GM12878 (cell line): Measurements from ENCODE around the gene EPS8. TPM values are rescaled to one million over a fixed set of nuclear protein-coding genes. Genes with fewer than 3 reads are reported as not detected.

Source experiments
- ATF2 ChIP-seq: IDR thresholded peaks from 2 replicates; pipeline ENCODE4 v1.6.1; 2012; ENCODE audit warnings: low read length, inconsistent platforms
- CBFB ChIP-seq: IDR thresholded peaks from 2 replicates; pipeline ENCODE4 v1.6.1; 2016; ENCODE audit warnings: antibody characterized with exemption, low read depth
- HDAC6 ChIP-seq: fragments of 200-600 bp; sonication (generic); IDR thresholded peaks from one replicate; pipeline ENCODE4 v1.8.0; 2017; ENCODE audit warnings: antibody characterized with exemption; ENCODE audit not compliant: unreplicated experiment
- IKZF1 ChIP-seq: fragments of 450-650 bp; conservative IDR thresholded peaks from 2 replicates; pipeline ENCODE4 v1.6.1; 2017; ENCODE audit warnings: antibody characterized with exemption, mild to moderate bottlenecking
- KLF5 ChIP-seq: fragments of 450-650 bp; IDR thresholded peaks from 2 replicates; pipeline ENCODE4 v1.6.1; 2014; ENCODE audit warnings: mild to moderate bottlenecking; ENCODE audit not compliant: partially characterized antibody
- NR2C2 ChIP-seq: IDR thresholded peaks from 2 replicates; pipeline ENCODE4 v1.6.1; 2011; ENCODE audit warnings: borderline replicate concordance, low read depth; ENCODE audit not compliant: control insufficient read depth, insufficient read length
- RFX5 ChIP-seq: IDR thresholded peaks from 2 replicates; pipeline ENCODE4 v1.6.1; 2011; ENCODE audit warnings: low read depth, low read length, improper control_type of control experiment
- SREBF1 ChIP-seq: IDR thresholded peaks from 2 replicates; pipeline ENCODE4 v1.6.1; 2012; ENCODE audit warnings: mild to moderate bottlenecking, low read length
- STAT1 ChIP-seq: fragments of 450-650 bp; conservative IDR thresholded peaks from 2 replicates; pipeline ENCODE4 v1.6.1; 2014; ENCODE audit warnings: antibody characterized with exemption, mild to moderate bottlenecking
- TCF12 ChIP-seq: IDR thresholded peaks from 2 replicates; pipeline ENCODE4 v1.6.1; 2011; ENCODE audit warnings: low read depth, mild to moderate bottlenecking, low read length
- ZBTB4 ChIP-seq: fragments of 450-650 bp; formaldehyde crosslinking; IDR thresholded peaks from 2 replicates; pipeline ENCODE4 v1.4.0; 2022; ENCODE audit warnings: mild to moderate bottlenecking, moderate library complexity
- polyA plus RNA-seq, 11 experiments: library from polyadenylated mRNA; depleted of rRNA in 4 of 11; unstranded in 6 of 11; stranded (reverse) in 5 of 11; fragments of >200 nt; fragmentation: Nextera tagmentation in 4 of 11; fragmentation: Illumina TruSeq in 1 of 11; extraction: Ambion mirVana in 4 of 11; extraction: Trizol in 1 of 11; gene quantifications; 1 replicate in 1 of 11; 2 replicates in 10 of 11; pipeline versions ENCODE4 v1.2.1 to v1.2.3, GENCODE V29; 2011 to 2016; ENCODE audit warnings: inconsistent platforms in 2 of 11, missing spikeins in 2 of 11, low read depth in 1 of 11
- total RNA-seq, 4 experiments: library from RNA; depleted of rRNA in 3 of 4; stranded (reverse); fragments of >200 nt in 3 of 4; fragmentation: Illumina TruSeq in 1 of 4; extraction: Trizol in 1 of 4; gene quantifications; 2 replicates each; pipeline versions ENCODE4 v1.2.1 to v1.2.3, GENCODE V29; 2013 to 2021

Gene EPS8
- total and polyA plus RNA-seq, 10 of the 15 experiments (the other 5 are each of a cell fraction or from before 2014, with no cell fraction given) = 1.3 to 127 (median 3.4) TPM

- TF ChIP-seq ZBTB4 = no peak
- TF ChIP-seq KLF5 = no peak
- TF ChIP-seq STAT1 = no peak
- no peak for TF ChIP-seq HDAC6
- no peak for TF ChIP-seq RFX5
- TF ChIP-seq CBFB = no peak
- TF ChIP-seq TCF12 = no peak
- TF ChIP-seq IKZF1 = no peak
- TF ChIP-seq ATF2 = no peak
- TF ChIP-seq SREBF1 = no peak
- TF ChIP-seq NR2C2 = no peak
Observed at GRCh38 chr12:15625075-15625474, 164.1 kb downstream of the EPS8 start (continued).
